ENCODE data around the gene GIMAP5. TPM values are rescaled to one million over a fixed set of nuclear protein-coding genes. Genes with fewer than 3 reads are reported as not detected.

GIMAP5 gene
- total and polyA plus RNA-seq, 2 of the 13 experiments (the other 11 are each of a cell fraction or from before 2014, with no cell fraction given), result not detected

DNA sequence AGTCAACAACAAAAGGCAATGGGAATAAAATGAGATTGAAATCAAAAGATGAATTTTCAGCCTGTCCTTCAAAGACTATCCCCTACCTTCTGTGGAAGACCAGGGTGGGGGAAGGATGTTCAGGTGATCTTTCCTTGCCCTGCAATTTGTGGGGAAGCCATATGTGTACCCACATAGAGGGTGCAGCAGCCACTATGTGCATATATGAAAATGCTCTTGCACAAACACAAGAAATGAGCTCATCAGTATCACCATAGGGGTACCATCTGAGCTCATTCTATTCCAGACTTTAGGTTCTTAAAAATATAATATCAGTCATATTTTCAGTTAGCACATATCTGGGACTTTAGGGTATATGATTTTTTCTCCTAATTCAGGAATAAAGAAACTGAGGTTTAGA is 17.7 kb downstream of the GIMAP5 start:
- Histone ChIP-seq H3K27ac (ENCODE audit: extremely low read length, insufficient read depth, low read length) (no peak overlapping the region), H3K79me2 (ENCODE audit: insufficient read depth, low read length) (no peaks in the 10 kb centered on the region), H3K9me3 (ENCODE audit: low read length) (no peaks in the 10 kb centered on the region), H3K36me3 (replicated peaks in 1 of 2; ENCODE audit: control insufficient read depth in 1 of 2, insufficient read depth in 2 of 2, low read length in 2 of 2) (no peaks in the 10 kb centered on the region), H3K4me2 (ENCODE audit: low read depth, low read length) (no peak overlapping the region), H3K4me1 (ENCODE audit: insufficient read depth, low read length) (no peaks in the 10 kb centered on the region), H3K27me3 (ENCODE audit: control insufficient read depth in 1 of 2, insufficient read depth in 2 of 2, low read length in 2 of 2) (no peaks in the 10 kb centered on the region), H3K9ac (ENCODE audit: insufficient read depth, low read depth, low read length) (no peak overlapping the region), H4K20me1 (ENCODE audit: insufficient read depth, low read length) (no peaks in the 10 kb centered on the region), H3K4me3 (replicated peaks in 1 of 3; ENCODE audit: insufficient read depth in 1 of 3, low read depth in 2 of 3, low read length in 3 of 3) (no peak overlapping the region), H2AFZ (ENCODE audit: low read length) (no peak overlapping the region)
- no TSS peak for BruUV-seq (replicated peaks)
- TF ChIP-seq, protein P1, sequence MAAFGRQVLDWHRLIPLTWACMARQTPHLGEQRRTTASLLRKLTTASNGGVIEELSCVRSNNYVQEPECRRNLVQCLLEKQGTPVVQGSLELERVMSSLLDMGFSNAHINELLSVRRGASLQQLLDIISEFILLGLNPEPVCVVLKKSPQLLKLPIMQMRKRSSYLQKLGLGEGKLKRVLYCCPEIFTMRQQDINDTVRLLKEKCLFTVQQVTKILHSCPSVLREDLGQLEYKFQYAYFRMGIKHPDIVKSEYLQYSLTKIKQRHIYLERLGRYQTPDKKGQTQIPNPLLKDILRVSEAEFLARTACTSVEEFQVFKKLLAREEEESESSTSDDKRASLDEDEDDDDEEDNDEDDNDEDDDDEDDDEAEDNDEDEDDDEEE (CRISPR knock-in tag; IDR thresholded peaks at IDR 0.05), result no peak
- TF ChIP-seq ZNF879 (CRISPR knock-in tag; IDR thresholded peaks at IDR 0.05) (no peak), ZNF124 (CRISPR knock-in tag; IDR thresholded peaks at IDR 0.05) (no peak), SMAD9 (CRISPR knock-in tag; IDR thresholded peaks at IDR 0.05) (no peak), SMC3 (IDR thresholded peaks at IDR 0.05; ENCODE audit: low read length) (no peak), SAFB2 (CRISPR knock-in tag; IDR thresholded peaks at IDR 0.05; ENCODE audit: borderline replicate concordance, low read depth) (no peak), ZSCAN12 (CRISPR knock-in tag; IDR thresholded peaks at IDR 0.05) (no peak), ZMYM4 (CRISPR knock-in tag; IDR thresholded peaks at IDR 0.05) (no peak), ZNF33B (CRISPR knock-in tag; IDR thresholded peaks at IDR 0.05) (no peak), CBX1 (IDR thresholded peaks at IDR 0.05; ENCODE audit: low read depth) (no peak), BRCA1 (CRISPR knock-in tag; IDR thresholded peaks at IDR 0.05) (no peak)
- ChIA-PET POLR2A (no interaction called here), CTCF (ENCODE audit: low intra/inter-chr PET ratio, low total read pairs) (interaction anchor here (2.1 kb wide), 1 partner anchor 306 kb away, joined by 9 read pairs; no protein-coding TSS in a partner anchor)
- DNase-seq (ENCODE audit: low spot score) (no peak), ATAC-seq (no peak), FAIRE-seq (no peak)
- intact Hi-C loops (cut with micrococcal nuclease; ENCODE audit: unreplicated experiment), result loop anchor here (5.0 kb wide), 1 partner anchor 468 kb away; no protein-coding TSS in a partner anchor
- in situ Hi-C loops (cut with HindIII; ENCODE audit: extremely low pct_ligation_motif_present, low pct_unique_long_range_greater_than_20kb), result loop anchor here (5.0 to 25.0 kb wide), 2 partner anchors 308 to 468 kb away; no protein-coding TSS in a partner anchor
